Large intestine (tissue), 3 donors: ENCODE results near the gene INSM1. TPM values are rescaled to one million over a fixed set of nuclear protein-coding genes. Genes with fewer than 3 reads are reported as not detected.

Experiments used
- DNase-seq, 2 donors: peaks; one replicate each; pipeline versions ENCODE4 v3.0.0 to v3.0.0-alpha.2; 2013
- H3K27ac ChIP-seq: one replicate; pipeline ENCODE4 v1.5.1; 2013; ENCODE audit warnings: low read length
- H3K27me3 ChIP-seq: 2 replicates; pipeline ENCODE4 v1.6.1; 2013; ENCODE audit warnings: low read length; ENCODE audit not compliant: control insufficient read depth, insufficient read depth
- H3K36me3 ChIP-seq: 2 replicates; pipeline ENCODE4 v1.6.1; 2013; ENCODE audit warnings: low read length; ENCODE audit not compliant: control insufficient read depth, insufficient read depth
- H3K4me1 ChIP-seq: one replicate; pipeline ENCODE4 v1.6.1; 2013; ENCODE audit warnings: low read length; ENCODE audit not compliant: control insufficient read depth, insufficient read depth
- H3K4me3 ChIP-seq: one replicate; pipeline ENCODE4 v1.5.1; 2013; ENCODE audit warnings: low read length
- H3K9me3 ChIP-seq: one replicate; pipeline ENCODE4 v1.6.1; 2013; ENCODE audit warnings: mild to moderate bottlenecking, low read depth, low read length, moderate library complexity; ENCODE audit not compliant: control insufficient read depth
- WGBS: methylation state at CpG from one replicate; pipeline ENCODE4 v1.1.5; 2013; ENCODE audit warnings: low lambda C conversion rate; ENCODE audit not compliant: insufficient coverage; 5-methylcytosine and 5-hydroxymethylcytosine counted together
- polyA plus RNA-seq: library from polyadenylated mRNA; unstranded; fragments of 120-200 nt; gene quantifications from one replicate; pipeline ENCODE4 v1.2.1, GENCODE V29; 2013

INSM1 gene
- polyA plus RNA-seq, 1 donor, result 8.2 TPM

- Histone ChIP-seq H3K27ac (no peak overlapping the region), H3K4me3 (no peak overlapping the region), H3K36me3 (no peaks in the 10 kb centered on the region), H3K9me3 (no peaks in the 10 kb centered on the region), H3K27me3 (peaks cover 38% of the 10 kb centered on the region), H3K4me1 (no peaks in the 10 kb centered on the region)
- DNase-seq, result no peak
These were observed 9.1 kb upstream of the INSM1 start for GRCh38 chr20:20358801-20359200.

GRCh38 chr20:20359628-20360027 lies 8.3 kb upstream of the INSM1 start:
- Histone ChIP-seq H3K4me3 (no peak overlapping the region), H3K9me3 (peaks cover 6% of the 10 kb centered on the region), H3K27ac (no peak overlapping the region), H3K4me1 (no peaks in the 10 kb centered on the region), H3K36me3 (no peaks in the 10 kb centered on the region), H3K27me3 (peaks cover 46% of the 10 kb centered on the region)
- no peak for DNase-seq
- no CpG with 5 or more reads among the region's 6 CpGs for WGBS

- no peak overlapping the region for H3K27ac ChIP-seq
- 0% methylated on average over 1 of the region's 6 CpGs for WGBS
- peaks cover 11% of the 10 kb centered on the region for H3K9me3 ChIP-seq
- DNase-seq, result peak; percentile 56 to 70
- no peak overlapping the region for H3K4me3 ChIP-seq
- H3K36me3 ChIP-seq, result no peaks in the 10 kb centered on the region
- H3K4me1 ChIP-seq, result no peaks in the 10 kb centered on the region
- peaks cover 54% of the 10 kb centered on the region for H3K27me3 ChIP-seq
These were observed 7.4 kb upstream of the INSM1 start for GRCh38 chr20:20360464-20360863.

GRCh38 chr20:20362774-20363433 lies 5.0 kb upstream of the INSM1 start:
- WGBS, result 0% methylated on average over 3 of the region's 17 CpGs
- DNase-seq, result peak in 1 of 2 donors; percentile 43
- Histone ChIP-seq H3K27ac (no peak overlapping the region), H3K4me3 (no peak overlapping the region), H3K36me3 (no peaks in the 10 kb centered on the region), H3K9me3 (peaks cover 11% of the 10 kb centered on the region), H3K27me3 (peaks cover 77% of the 10 kb centered on the region), H3K4me1 (peaks cover 7% of the 10 kb centered on the region)

GRCh38 chr20:20363434-20363798 lies 4.5 kb upstream of the INSM1 start:
- H3K27ac ChIP-seq, result no peak overlapping the region
- 0% methylated on average over 2 of the region's 15 CpGs for WGBS
- no peak overlapping the region for H3K4me3 ChIP-seq
- H3K9me3 ChIP-seq, result peaks cover 11% of the 10 kb centered on the region
- no peaks in the 10 kb centered on the region for H3K36me3 ChIP-seq
- no peak for DNase-seq
- peaks cover 7% of the 10 kb centered on the region for H3K4me1 ChIP-seq
- peaks cover 78% of the 10 kb centered on the region for H3K27me3 ChIP-seq

GRCh38 chr20:20363799-20364592 lies 3.9 kb upstream of the INSM1 start:
- Histone ChIP-seq H3K27ac (no peak overlapping the region), H3K9me3 (peaks cover 11% of the 10 kb centered on the region), H3K36me3 (no peaks in the 10 kb centered on the region), H3K4me3 (no peak overlapping the region), H3K4me1 (peaks cover 7% of the 10 kb centered on the region), H3K27me3 (peaks cover 78% of the 10 kb centered on the region)
- DNase-seq, result peak in 1 of 2 donors; percentile 48
- WGBS, result no CpG with 5 or more reads among the region's 70 CpGs

- Histone ChIP-seq H3K4me3 (no peak overlapping the region), H3K9me3 (peaks cover 11% of the 10 kb centered on the region), H3K4me1 (peaks cover 7% of the 10 kb centered on the region), H3K27ac (no peak overlapping the region), H3K27me3 (peaks cover 83% of the 10 kb centered on the region), H3K36me3 (no peaks in the 10 kb centered on the region)
- no CpG with 5 or more reads among the region's 70 CpGs for WGBS
- no peak for DNase-seq
These were observed 3.1 kb upstream of the INSM1 start for GRCh38 chr20:20364593-20365479.

GRCh38 chr20:20365480-20366161 lies 2.3 kb upstream of the INSM1 start:
- Histone ChIP-seq H3K9me3 (peaks cover 11% of the 10 kb centered on the region), H3K27ac (no peak overlapping the region), H3K4me1 (peaks cover 7% of the 10 kb centered on the region), H3K27me3 (peaks cover 85% of the 10 kb centered on the region), H3K36me3 (no peaks in the 10 kb centered on the region), H3K4me3 (no peak overlapping the region)
- WGBS, result 9% methylated on average over 6 of the region's 18 CpGs
- DNase-seq, result no peak

GRCh38 chr20:20366551-20366875 lies 1.4 kb upstream of the INSM1 start:
- Histone ChIP-seq H3K27me3 (peaks cover 85% of the 10 kb centered on the region), H3K9me3 (peaks cover 11% of the 10 kb centered on the region), H3K27ac (no peak overlapping the region), H3K4me3 (no peak overlapping the region), H3K36me3 (no peaks in the 10 kb centered on the region), H3K4me1 (peaks cover 7% of the 10 kb centered on the region)
- no CpG with 5 or more reads among the region's 19 CpGs for WGBS
- no peak for DNase-seq
